Lower lobe of right lung (tissue), 2 donors: Measurements from ENCODE around the gene KDM4F. TPM values are rescaled to one million over a fixed set of nuclear protein-coding genes. Genes with fewer than 3 reads are reported as not detected.

ENCODE experiments used
- ATAC-seq, 2 donors: fragments of 200-7000 bp; cut with Tn5 transposase; one replicate each; pipeline ENCODE4 v1.9.1; 2020 to 2022; ENCODE audit warnings: mild to moderate bottlenecking in 2 of 2, moderate library complexity in 2 of 2
- DNase-seq: peaks from one replicate; pipeline ENCODE4 v3.0.0-alpha.2; 2020
- H3K27ac ChIP-seq: fragments of 200-600 bp; one replicate; pipeline ENCODE4 v1.8.0; 2022
- H3K27me3 ChIP-seq: fragments of 200-600 bp; one replicate; pipeline ENCODE4 v1.8.0; 2022; ENCODE audit warnings: low read depth
- H3K36me3 ChIP-seq: fragments of 200-600 bp; one replicate; pipeline ENCODE4 v1.8.0; 2022; ENCODE audit warnings: mild to moderate bottlenecking
- H3K4me1 ChIP-seq: fragments of 200-600 bp; one replicate; pipeline ENCODE4 v1.8.0; 2022
- H3K4me3 ChIP-seq: fragments of 200-600 bp; one replicate; pipeline ENCODE4 v1.8.0; 2022; ENCODE audit warnings: mild to moderate bottlenecking
- H3K9me3 ChIP-seq: fragments of 200-600 bp; one replicate; pipeline ENCODE4 v1.8.0; 2022
- intact Hi-C: fragments of 100-400 bp; cut with DNase I; formaldehyde crosslinking; loops from one replicate; pipeline ENCODE4 v1.11.0; 2022
- total RNA-seq: library from RNA; stranded (reverse); fragmentation: NEBNext Ultra II Directional; extraction: Animal tissue kit (Norgen Biotek cat#: 25700); gene quantifications from one replicate; pipeline ENCODE4 v1.2.1, GENCODE V29; 2021
- TF ChIP-seq, protein P1 (sequence below): fragments of 200-600 bp; IDR thresholded peaks from one replicate; pipeline ENCODE4 v1.8.0; 2022; ENCODE audit warnings: antibody characterized with exemption, mild to moderate bottlenecking
- donor health status: DM: no; HTN: yes; CAD: no; lungs with severe emphysema.

Gene KDM4F
- total RNA-seq, 1 donor from 2014 or later = not detected

DNA sequence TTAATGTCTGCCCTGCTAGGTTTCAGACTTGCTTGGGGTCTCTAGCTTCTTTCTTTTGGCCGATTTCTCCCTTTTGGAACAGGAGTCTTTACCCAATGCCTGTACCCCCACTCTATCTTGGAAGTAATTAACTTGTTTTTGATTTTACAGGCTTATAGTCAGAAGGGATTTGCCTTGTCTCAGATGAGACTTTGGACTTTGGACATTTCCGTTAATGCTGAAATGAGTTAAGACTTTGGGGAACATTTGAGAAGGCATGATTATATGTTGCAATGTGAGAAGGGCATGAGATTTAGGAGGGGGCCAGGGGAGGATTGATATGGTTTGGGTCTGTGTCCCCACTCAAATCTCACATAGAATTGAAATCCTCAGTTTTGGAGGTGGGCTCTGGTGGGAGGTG, 5.1 kb downstream of the KDM4F start:
- no peak for DNase-seq
- H3K4me1 ChIP-seq = no peaks in the 10 kb centered on the region
- TF ChIP-seq, protein P1, sequence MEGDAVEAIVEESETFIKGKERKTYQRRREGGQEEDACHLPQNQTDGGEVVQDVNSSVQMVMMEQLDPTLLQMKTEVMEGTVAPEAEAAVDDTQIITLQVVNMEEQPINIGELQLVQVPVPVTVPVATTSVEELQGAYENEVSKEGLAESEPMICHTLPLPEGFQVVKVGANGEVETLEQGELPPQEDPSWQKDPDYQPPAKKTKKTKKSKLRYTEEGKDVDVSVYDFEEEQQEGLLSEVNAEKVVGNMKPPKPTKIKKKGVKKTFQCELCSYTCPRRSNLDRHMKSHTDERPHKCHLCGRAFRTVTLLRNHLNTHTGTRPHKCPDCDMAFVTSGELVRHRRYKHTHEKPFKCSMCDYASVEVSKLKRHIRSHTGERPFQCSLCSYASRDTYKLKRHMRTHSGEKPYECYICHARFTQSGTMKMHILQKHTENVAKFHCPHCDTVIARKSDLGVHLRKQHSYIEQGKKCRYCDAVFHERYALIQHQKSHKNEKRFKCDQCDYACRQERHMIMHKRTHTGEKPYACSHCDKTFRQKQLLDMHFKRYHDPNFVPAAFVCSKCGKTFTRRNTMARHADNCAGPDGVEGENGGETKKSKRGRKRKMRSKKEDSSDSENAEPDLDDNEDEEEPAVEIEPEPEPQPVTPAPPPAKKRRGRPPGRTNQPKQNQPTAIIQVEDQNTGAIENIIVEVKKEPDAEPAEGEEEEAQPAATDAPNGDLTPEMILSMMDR = no peak
- ATAC-seq = no peak
- H3K9me3 ChIP-seq = no peaks in the 10 kb centered on the region
- intact Hi-C loops = no loop called here
- H3K27ac ChIP-seq = no peak overlapping the region
- H3K27me3 ChIP-seq = peaks cover 9% of the 10 kb centered on the region
- H3K4me3 ChIP-seq = no peak overlapping the region
- H3K36me3 ChIP-seq = no peaks in the 10 kb centered on the region

DNA sequence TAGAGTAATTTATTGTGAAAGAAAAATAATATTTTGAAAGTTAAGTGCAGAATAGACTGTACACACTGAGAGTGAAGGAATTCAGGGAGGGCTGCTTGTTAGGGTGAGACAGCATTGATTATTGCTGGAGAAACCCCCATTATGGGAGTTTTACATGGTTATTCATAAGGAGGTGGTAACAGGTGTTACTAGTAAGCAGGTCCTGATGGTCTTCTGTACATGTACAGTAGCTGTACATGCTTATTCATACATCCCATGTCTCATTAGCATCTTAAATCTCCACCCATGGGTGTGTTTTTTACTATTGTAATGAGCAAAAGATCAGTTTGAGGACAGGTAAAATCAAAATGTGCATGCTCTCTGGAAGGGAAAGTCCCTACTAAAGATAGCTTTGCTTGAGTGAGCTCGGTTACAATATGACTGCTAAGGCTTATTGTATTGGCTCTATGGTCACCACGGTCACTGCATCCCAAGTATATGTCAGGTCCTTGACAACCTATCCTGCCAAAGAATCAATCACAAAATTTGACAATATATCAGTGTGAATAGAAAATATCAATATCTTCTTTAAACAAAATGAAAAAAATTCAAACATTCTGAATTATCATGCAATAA, 6.2 kb downstream of the KDM4F start:
- no peaks in the 10 kb centered on the region for H3K4me1 ChIP-seq
- H3K27ac ChIP-seq = no peak overlapping the region
- ATAC-seq (no peak), DNase-seq (no peak)
- TF ChIP-seq, protein P1 = no peak
- intact Hi-C loops = no loop called here
- peaks cover 7% of the 10 kb centered on the region for H3K27me3 ChIP-seq
- H3K36me3 ChIP-seq = no peaks in the 10 kb centered on the region
- no peak overlapping the region for H3K4me3 ChIP-seq
- H3K9me3 ChIP-seq = no peaks in the 10 kb centered on the region

DNA sequence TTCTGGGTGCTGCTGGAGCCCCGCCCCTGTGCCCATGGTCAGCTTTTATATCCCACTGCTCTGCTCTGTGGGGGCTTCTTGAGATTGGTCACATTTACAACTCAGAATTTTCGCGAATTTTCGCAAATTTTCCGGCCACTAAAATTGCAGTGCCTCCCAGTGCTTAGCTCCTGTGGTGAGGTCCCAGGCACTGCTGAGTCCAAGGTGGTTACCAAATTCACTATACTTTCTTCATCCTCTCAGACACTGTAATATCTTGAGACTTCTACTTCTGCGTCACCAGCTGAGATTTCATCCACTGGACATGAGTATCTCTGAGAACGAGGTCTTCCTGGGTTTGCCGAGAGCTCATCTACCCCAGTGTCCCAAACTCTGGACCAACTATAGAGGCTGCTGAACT, 8.7 kb downstream of the KDM4F start:
- Histone ChIP-seq H3K27ac (no peak overlapping the region), H3K27me3 (no peaks in the 10 kb centered on the region), H3K4me3 (no peak overlapping the region), H3K9me3 (no peaks in the 10 kb centered on the region), H3K4me1 (no peaks in the 10 kb centered on the region), H3K36me3 (no peaks in the 10 kb centered on the region)
- ATAC-seq = no peak
- TF ChIP-seq, protein P1 = no peak
- DNase-seq = no peak
- intact Hi-C loops = no loop called here

DNA sequence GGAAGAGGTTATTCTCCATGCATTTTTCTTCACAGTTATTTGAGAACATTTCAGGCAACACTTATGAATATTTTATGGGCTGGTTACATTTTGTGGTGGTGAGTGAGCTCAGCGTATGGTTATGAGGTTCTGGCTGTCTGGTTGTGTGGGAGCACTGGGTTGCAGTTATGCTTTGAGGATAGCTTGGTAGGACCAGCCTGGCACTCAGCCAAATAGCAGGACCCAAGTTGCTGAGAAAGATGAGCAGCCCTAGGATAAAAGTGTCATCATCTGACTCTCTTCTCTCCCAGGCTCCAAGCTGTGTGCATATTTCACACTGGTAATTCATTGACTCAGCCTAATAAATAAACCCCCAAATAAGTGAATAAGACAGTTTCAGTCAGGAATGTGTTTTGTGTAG, 9.4 kb downstream of the KDM4F start:
- intact Hi-C loops = no loop called here
- no peak for ATAC-seq
- H3K4me1 ChIP-seq = no peaks in the 10 kb centered on the region

DNA sequence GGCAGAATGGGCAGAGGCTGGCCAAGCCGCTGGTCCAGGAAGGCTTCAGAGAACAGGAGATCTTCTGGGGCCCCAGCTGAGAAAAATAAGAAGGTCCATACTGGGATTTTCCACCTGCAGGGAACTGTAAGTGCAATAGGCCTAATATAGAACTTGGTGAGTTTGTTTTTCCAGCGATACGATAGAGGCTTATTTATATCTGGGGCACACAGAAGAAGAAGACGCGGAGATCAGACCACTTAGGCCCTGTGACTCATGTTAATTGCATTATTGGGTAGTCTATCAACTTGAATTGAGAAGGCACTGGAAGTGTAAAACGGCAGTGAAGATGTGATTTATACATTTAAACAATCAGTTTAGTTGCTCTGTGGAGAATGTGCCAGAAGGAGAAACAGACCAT, 9.8 kb downstream of the KDM4F start:
- no peak for DNase-seq

More for the DNA sequence above, 9.4 kb downstream of the KDM4F start:
- Histone ChIP-seq H3K27ac (no peak overlapping the region), H3K9me3 (no peaks in the 10 kb centered on the region), H3K36me3 (no peaks in the 10 kb centered on the region), H3K4me3 (no peak overlapping the region), H3K27me3 (no peaks in the 10 kb centered on the region)
- TF ChIP-seq, protein P1 = no peak
- DNase-seq = no peak

More for the DNA sequence above, 9.8 kb downstream of the KDM4F start:
- H3K4me3 ChIP-seq = no peak overlapping the region
- H3K4me1 ChIP-seq = no peaks in the 10 kb centered on the region
- H3K36me3 ChIP-seq = no peaks in the 10 kb centered on the region
- TF ChIP-seq, protein P1 = no peak
- no peak overlapping the region for H3K27ac ChIP-seq
- no peaks in the 10 kb centered on the region for H3K9me3 ChIP-seq
- intact Hi-C loops = no loop called here
- ATAC-seq = no peak
- H3K27me3 ChIP-seq = no peaks in the 10 kb centered on the region
